Activated CD8-positive, alpha-beta memory T cell treated with anti-CD3 and anti-CD28 coated beads, Interleukin-2, amount 50 U/mL, for 48 hours (primary cell): Measurements from ENCODE around the gene GJB5.
A peak's percentile ranks its signal among the peaks of the same experiment; 100 is the strongest.

Source experiments
- DNase-seq: peaks from one replicate; pipeline ENCODE4 v3.0.0-alpha.2; 2020

The GJB5 gene

DNA sequence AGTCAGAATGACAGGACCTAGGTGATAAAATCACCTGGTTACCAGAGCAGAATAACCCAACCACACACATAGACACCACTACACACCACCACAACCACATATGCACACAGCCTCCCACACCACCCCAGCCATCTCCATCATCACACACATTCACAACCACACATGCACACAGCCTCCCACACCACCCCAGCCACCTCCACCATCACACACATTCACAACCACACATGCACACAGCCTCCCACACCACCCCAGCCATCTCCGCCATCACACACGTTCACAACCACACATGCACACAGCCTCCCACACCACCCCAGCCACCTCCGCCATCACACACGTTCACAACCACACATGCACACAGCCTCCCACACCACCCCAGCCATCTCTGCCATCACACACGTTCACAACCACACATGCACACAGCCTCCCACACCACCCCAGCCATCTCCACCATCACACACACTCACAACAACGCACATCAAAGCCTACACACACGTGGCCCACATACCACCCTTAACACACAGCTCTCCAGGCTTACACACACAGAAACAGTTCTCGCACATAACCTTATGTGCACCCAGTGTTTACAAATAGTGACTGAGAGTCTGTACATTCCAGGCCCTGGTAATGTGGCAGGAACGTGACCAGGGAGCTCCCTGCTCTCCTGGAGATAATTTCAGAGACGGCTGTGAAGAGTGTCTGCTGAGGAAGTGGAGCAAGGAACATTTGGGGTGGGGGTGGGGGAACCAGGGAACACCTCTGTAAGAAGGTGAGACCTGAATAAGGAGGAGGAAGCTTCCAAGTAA lies 22.9 kb downstream of the GJB5 start:
- DNase-seq = no peak

DNA sequence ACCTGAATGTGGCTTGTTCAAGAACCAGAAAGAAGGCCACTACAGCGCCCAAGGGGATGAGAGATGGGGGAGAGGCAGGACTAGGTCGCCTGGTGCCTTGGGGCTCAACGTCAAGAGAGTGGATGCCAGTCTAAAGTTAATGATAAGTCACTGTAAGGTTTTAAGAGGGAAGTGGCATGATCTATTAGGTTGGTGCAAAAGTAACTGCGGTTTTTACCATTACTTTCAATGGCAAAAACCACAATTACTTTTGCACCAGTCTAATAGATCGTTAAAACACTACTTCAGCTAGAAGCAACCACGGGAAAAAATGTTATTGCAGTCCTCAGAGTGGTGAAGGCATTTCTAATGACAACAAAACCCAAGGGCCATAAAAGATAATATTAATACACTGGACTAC lies 23.5 kb downstream of the GJB5 start:
- DNase-seq = no peak

DNA sequence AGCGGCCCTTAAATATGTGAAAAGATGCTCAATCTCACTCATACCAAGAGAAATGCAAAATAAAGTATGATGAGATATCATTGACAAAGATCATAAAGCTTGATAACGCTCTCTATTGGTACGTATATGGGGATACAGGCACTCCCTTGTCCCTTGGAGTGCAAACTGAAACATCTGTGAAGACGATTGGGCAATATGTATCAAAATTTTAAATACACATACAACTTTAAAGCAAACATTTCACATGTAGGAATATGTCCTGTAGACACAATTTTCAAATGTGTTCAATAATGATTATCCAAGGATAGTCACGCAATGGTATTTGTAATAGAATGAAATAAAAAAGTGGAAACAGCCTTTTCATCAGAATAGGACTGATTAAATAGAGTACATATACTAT lies 24.2 kb downstream of the GJB5 start:
- no peak for DNase-seq

DNA sequence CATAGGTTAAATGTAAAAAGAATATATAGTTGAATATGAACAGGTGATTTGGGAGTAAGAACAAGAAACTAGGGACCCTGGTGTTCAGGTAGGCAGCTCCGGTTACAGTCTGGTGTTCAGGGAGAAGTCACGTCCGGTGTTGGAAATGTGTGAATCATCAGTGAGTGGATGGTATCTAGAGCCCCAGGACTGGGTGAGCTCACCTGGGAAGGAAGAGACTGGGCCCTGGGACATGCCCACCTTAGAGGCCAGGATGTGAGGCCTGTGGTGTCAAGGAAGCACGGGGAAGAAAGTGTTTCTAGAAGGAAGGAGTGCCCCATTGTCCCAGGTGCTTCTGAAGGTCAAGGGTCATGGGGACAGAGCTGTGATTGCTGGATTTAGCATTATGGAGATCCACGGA lies 24.7 kb downstream of the GJB5 start:
- DNase-seq = no peak

DNA sequence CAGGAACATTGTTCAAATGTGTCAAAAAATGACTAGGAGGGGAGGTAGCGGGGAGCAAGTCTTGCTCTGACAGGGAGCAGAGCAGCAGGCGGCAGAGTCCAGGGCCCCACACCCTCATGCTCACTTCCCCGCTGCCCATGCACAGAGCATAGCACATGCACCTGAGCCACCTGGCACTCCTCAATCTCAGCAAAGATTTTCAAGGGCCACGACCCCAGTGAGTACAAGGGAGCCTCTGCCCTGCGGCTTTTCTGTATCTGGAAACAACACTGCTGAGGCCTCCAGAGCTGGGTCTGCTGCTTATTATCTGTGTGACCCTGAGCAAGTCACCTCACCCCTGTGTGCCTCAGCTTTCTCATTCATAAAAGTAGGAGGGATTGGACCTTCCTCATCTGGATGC lies 25.1 kb downstream of the GJB5 start:
- DNase-seq = no peak

DNA sequence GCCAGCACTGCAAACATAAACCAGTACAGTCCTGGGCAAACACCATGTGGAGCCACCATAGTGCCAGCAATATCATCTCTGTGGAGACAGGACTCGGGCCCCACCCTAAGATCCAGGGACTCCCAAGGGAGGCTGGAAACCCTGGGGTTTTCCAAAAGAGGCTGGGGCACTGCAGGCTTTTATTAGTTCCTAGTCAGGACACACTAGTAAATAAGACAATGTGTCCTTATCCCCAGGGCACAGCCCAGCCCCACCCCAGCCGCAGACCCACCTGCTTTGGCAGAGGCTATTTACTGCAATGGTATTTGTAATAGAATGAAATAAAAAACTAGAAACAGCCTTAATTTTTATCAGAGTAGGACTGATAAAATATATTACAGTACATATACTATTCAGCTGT lies 25.7 kb downstream of the GJB5 start:
- no peak for DNase-seq

DNA sequence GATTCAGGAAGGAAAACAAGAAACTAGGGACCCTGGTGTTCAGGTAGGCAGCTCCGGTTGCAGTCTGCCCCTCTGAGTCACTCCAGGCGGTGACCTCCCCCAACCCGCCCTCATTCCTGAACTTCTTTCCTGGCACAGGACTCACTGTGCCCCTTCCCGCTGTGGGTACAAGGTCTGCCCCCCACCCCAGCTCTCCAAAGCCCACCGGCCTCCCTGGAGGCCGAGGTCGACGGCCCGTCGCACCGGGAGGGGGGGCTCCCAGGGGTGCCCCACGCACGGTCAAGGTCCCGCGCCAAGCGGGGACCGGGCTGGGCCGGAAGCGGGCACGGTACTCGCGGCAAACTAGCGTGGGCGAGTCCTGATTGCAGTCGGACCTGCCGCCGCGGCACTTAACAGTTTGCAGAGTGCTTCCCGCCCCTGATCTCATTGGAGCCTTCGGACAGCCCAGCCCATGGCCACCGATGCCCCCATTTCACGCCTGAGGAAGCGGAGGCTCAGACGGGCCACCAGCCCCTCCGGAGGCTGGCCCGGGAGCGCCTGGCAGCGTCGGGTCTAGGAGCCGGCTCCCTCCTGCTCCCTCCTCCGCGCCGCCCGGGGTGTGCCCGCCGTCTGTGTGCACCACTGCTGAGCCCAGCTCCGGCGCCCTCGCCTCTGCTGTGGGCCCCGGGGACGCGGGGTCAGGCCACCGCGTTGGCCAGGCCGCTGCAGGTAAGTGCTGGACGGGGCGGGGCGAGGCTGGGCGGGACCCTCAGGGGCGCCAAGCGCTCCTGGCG lies 26.4 kb downstream of the GJB5 start, which contains the start of gene GJB3:
GJB3 (plus strand) TSS at position 144 of the 773 bp plus-strand sequence. CDS start 3,549 bp downstream, outside the sequence.
- no peak for DNase-seq

DNA sequence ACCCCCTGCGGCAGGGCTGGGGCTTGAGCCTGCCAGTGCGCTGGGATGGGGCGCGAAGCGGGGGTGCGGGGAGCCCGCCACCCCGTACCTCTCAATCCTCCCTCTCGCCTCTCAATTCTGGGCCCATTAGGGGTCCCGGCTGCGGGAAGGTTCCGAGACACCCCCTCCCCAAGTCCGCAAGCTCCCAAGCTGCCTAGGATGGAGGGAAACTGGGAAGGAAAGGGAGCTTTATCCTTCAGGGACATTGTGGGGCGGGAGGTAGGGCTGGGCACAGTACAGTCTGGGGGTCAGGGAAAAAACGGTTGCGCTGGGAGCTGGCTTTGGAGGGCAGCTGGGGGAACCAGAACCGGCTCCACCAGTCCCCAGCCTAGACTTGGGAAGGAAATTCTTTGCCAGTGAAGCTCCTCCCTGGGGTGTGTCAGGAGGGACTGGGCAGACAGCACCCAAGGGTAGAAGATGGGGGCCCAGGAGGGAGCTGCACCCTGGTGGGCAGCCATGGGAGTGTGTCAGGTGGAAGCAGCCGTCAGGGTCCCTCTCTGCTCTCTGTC lies 27.1 kb downstream of the GJB5 start:
- DNase-seq = no peak

DNA sequence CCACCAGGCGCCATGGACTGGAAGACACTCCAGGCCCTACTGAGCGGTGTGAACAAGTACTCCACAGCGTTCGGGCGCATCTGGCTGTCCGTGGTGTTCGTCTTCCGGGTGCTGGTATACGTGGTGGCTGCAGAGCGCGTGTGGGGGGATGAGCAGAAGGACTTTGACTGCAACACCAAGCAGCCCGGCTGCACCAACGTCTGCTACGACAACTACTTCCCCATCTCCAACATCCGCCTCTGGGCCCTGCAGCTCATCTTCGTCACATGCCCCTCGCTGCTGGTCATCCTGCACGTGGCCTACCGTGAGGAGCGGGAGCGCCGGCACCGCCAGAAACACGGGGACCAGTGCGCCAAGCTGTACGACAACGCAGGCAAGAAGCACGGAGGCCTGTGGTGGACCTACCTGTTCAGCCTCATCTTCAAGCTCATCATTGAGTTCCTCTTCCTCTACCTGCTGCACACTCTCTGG lies 29.9 kb downstream of the GJB5 start:
- DNase-seq = no peak

DNA sequence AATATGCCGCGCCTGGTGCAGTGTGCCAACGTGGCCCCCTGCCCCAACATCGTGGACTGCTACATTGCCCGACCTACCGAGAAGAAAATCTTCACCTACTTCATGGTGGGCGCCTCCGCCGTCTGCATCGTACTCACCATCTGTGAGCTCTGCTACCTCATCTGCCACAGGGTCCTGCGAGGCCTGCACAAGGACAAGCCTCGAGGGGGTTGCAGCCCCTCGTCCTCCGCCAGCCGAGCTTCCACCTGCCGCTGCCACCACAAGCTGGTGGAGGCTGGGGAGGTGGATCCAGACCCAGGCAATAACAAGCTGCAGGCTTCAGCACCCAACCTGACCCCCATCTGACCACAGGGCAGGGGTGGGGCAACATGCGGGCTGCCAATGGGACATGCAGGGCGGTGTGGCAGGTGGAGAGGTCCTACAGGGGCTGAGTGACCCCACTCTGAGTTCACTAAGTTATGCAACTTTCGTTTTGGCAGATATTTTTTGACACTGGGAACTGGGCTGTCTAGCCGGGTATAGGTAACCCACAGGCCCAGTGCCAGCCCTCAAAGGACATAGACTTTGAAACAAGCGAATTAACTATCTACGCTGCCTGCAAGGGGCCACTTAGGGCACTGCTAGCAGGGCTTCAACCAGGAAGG lies 30.5 kb downstream of the GJB5 start:
- no peak for DNase-seq

DNA sequence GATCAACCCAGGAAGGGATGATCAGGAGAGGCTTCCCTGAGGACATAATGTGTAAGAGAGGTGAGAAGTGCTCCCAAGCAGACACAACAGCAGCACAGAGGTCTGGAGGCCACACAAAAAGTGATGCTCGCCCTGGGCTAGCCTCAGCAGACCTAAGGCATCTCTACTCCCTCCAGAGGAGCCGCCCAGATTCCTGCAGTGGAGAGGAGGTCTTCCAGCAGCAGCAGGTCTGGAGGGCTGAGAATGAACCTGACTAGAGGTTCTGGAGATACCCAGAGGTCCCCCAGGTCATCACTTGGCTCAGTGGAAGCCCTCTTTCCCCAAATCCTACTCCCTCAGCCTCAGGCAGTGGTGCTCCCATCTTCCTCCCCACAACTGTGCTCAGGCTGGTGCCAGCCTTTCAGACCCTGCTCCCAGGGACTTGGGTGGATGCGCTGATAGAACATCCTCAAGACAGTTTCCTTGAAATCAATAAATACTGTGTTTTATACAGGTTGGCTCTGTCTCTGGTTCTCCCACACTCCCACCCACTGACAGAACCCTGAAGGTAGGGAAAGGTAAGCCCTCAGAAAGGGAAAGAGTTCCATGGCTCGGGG lies 31.1 kb downstream of the GJB5 start:
- no peak for DNase-seq

DNA sequence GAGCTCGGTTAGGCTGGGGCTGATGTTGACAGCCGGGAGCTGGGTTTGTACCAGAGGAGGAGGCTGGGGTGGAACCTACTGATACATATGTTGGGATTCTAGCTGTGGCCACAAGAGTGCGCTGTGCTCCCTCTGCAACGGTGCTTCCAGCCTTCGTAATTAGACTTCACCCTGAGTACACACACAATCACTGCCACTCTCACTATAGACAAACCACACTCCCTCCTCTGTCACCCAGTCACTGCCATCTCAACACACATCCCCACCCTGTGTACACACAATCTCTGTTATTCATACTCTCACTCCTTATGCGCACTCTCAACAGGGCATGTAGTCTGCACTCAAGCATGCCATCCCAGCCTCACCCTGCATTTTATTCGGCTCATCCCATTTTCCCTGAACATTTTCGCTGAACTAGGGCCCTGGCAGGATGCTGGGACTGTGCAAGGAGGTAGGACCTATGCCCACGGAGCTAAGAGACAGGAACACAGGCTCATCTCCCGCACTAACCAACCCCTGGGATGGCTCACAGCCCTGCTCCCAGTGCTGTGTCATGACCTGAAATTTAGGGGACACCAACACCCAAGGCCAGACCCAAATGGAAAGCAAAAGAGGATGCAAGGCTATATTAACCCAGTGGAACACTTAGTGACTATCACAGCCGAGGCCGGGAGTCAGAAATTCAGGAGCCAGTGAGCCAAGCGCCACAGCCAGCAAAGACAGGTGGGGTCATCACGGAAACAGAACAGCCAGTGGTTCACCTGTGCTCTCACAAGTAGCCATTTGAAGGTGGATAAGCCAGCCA lies 31.9 kb downstream of the GJB5 start:
- DNase-seq = peak; percentile 75

DNA sequence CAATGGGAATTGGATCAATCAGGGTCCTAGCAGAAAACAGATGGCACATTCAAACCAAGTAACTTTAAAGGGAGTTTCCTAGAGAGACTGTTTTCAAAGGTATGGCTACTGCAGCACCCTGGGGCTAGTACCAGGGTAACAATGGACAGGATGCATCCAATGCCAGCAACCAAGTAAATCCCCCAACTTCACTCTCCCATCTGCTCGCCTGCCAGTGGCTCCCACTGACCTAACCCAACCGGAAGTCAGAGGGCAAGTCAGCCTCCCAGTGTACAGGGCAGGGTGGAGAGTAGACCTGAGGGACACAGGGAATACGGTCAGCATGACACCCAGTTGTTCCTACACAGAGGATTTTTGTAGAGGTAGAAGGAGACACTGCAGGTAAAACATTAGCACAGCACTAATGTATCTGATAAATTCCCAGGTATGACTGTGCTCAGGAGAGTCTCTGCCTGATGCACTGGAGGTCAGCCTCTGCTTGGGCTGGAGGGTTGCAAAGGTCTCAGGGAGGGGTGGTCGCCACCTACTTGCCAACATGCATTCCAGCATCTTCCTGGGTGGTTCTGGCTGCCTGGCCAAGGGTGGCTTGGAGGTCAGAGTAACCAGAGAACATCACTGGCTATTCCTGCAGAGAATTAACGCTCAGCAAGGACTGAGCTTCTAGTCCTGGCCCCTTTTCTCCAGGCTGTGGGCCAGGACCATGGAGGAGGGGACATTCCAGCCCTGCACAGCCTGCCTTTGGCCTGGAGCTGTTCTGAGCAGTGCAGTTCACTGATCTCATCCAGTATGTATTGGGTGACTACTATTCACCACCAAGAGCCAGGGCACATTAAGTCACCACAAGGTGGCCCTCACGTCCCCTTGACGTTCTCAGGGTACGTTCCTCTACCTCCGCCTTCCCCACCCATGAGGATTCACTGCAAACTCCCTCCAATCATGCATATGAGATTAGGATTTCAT lies 32.9 kb downstream of the GJB5 start:
- DNase-seq = no peak

DNA sequence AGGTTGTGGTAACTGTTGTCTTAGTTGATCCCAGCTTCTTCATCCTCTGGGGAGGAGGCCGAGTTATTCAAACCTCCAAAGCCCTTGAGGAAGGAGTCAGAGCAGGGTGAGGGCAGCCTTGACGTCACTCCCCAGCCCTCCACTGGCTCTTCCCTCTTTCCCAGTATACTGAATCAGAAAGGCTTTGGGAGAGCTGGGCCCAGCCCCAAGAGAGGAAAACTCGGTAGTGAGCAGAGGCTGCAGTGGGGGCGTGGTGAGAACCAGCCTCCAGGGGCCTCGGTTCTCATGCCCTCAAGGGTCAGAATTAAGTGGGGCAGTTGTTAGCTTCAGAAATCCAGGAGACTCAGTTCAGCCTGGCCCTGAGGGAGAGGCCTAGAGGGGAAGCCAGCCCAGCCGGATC lies 36.1 kb downstream of the GJB5 start:
- no peak for DNase-seq

DNA sequence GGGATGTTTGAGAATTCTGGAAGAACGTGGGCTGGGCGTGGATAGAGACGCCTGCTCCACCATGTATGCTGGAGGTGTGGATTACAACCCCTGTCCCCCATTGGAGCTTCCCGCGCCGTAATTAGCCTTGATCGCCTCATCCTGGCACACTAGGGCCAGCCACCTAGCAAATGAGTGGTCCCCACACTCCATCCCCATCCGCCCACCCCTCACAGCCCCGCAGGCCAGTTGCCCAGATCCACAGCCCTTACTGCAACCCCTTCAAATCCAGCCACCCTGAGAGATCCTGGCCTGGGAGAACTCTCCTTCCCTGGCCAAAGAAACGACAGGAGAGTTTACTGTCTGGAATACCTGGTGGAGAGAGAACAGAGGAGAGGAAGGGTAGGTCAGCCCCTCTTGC lies 37.6 kb downstream of the GJB5 start:
- no peak for DNase-seq

DNA sequence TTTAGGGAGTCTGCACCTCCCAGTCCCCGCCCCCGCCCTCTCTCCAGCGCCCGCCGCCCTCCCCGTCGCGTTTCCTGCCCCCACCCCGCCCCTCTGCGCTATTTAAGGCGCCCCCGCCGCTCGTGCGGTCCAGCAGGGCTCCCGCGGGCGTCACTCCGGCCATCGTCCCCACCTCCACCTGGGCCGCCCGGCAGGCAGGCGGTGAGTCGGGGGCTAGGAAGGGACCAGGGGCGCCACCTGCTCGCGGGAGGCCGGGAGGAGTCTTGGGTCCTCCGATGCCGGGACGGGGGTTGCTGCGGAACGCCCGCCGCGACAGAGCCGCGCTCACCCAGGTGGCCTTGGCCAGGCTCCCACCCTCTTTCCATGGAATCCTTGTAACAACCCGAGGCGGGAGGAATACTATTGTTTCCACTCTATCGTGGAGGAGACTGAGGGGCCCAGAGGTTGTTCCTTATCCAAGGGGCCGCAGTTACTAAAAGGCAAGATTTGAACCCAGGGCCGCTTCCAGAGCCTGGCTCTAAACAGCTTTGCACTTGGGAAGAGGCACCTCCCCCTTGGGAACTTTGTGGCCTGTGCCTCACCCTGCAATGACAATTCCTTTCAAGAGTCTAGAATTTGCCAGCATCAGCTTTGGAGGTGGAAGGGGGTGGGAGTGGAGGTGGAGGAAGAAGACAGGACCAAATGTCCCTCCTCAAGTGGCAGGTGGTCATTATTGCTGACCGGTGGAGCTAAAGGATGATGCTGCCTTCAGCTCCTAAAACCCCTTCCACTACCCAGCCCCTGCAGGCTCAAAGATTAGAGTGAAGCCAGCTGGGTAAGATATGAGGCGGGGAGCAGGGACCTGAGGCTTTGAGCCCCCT lies 38.3 kb downstream of the GJB5 start, which contains the start of gene GJA4:
GJA4 (plus strand) TSS at position 132 of the 860 bp plus-strand sequence. CDS start 1,215 bp downstream, outside the sequence.
- DNase-seq = no peak

DNA sequence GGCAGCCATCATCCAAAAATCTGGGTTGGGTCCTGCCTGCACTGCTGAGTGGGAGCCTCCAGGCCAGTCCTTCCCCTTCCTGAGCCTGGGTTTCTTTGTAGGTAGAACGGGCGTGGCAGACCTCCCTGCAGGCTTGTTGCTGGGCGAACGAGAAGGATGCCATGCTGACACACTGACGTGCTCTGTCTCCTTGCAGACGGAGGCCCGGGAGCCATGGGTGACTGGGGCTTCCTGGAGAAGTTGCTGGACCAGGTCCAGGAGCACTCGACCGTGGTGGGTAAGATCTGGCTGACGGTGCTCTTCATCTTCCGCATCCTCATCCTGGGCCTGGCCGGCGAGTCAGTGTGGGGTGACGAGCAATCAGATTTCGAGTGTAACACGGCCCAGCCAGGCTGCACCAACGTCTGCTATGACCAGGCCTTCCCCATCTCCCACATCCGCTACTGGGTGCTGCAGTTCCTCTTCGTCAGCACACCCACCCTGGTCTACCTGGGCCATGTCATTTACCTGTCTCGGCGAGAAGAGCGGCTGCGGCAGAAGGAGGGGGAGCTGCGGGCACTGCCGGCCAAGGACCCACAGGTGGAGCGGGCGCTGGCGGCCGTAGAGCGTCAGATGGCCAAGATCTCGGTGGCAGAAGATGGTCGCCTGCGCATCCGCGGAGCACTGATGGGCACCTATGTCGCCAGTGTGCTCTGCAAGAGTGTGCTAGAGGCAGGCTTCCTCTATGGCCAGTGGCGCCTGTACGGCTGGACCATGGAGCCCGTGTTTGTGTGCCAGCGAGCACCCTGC lies 39.3 kb downstream of the GJB5 start:
- no peak for DNase-seq

DNA sequence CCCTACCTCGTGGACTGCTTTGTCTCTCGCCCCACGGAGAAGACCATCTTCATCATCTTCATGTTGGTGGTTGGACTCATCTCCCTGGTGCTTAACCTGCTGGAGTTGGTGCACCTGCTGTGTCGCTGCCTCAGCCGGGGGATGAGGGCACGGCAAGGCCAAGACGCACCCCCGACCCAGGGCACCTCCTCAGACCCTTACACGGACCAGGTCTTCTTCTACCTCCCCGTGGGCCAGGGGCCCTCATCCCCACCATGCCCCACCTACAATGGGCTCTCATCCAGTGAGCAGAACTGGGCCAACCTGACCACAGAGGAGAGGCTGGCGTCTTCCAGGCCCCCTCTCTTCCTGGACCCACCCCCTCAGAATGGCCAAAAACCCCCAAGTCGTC lies 39.9 kb downstream of the GJB5 start:
- no peak for DNase-seq

DNA sequence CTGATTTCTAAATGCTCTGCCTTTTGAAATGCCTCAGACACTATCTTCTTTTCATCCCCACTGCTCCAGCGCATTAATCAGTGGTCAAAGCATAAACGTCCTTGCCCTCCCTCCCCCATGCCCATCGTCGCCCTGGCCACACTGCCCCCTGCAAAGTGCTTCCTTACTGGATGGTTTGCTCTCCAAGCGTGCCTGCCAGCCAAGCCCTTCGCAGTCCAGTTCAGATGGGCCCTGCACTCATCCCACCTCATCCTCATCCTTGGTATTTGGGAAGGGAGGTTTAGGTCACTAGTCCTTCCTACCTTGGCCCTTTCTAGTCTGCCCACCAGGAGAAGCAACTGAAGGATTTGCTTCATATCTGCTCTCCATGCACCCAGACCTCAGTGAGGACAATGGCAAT lies 41.1 kb downstream of the GJB5 start:
- no peak for DNase-seq
